ENCODE measurements around the gene OSGEP. TPM values are rescaled to one million over a fixed set of nuclear protein-coding genes. Genes with fewer than 3 reads are reported as not detected.

OSGEP gene
- total RNA-seq, 6 donors from 2014 or later: 31.7 to 58.8 (median 48.1) TPM

- no peaks in the 10 kb centered on the region for H3K27me3 ChIP-seq
- H3K36me3 ChIP-seq: no peaks in the 10 kb centered on the region
- no peak overlapping the region for H3K27ac ChIP-seq
- peaks cover 0 to 4% (median 0%) of the 10 kb centered on the region in 4 donors for H3K4me1 ChIP-seq
- TF ChIP-seq POLR2A (IDR thresholded peaks at IDR 0.05) (no peak), POLR2AphosphoS5 (IDR thresholded peaks at IDR 0.05) (no peak), EP300 (IDR thresholded peaks at IDR 0.05) (no peak)
- TF ChIP-seq, protein P1, sequence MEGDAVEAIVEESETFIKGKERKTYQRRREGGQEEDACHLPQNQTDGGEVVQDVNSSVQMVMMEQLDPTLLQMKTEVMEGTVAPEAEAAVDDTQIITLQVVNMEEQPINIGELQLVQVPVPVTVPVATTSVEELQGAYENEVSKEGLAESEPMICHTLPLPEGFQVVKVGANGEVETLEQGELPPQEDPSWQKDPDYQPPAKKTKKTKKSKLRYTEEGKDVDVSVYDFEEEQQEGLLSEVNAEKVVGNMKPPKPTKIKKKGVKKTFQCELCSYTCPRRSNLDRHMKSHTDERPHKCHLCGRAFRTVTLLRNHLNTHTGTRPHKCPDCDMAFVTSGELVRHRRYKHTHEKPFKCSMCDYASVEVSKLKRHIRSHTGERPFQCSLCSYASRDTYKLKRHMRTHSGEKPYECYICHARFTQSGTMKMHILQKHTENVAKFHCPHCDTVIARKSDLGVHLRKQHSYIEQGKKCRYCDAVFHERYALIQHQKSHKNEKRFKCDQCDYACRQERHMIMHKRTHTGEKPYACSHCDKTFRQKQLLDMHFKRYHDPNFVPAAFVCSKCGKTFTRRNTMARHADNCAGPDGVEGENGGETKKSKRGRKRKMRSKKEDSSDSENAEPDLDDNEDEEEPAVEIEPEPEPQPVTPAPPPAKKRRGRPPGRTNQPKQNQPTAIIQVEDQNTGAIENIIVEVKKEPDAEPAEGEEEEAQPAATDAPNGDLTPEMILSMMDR (IDR thresholded peaks at IDR 0.05): no peak
- WGBS, 2 donors: 50 to 59% methylated on average over 4 of the region's 4 CpGs
- DNase-seq (no peak), ATAC-seq (ENCODE audit: low FRiP score in 2 of 2) (no peak)
- H3K4me3 ChIP-seq: no peak overlapping the region
- H3K9me3 ChIP-seq: no peaks in the 10 kb centered on the region
Observed at GRCh38 chr14:20499108-20499507, 44.5 kb upstream of the OSGEP start.

DNA sequence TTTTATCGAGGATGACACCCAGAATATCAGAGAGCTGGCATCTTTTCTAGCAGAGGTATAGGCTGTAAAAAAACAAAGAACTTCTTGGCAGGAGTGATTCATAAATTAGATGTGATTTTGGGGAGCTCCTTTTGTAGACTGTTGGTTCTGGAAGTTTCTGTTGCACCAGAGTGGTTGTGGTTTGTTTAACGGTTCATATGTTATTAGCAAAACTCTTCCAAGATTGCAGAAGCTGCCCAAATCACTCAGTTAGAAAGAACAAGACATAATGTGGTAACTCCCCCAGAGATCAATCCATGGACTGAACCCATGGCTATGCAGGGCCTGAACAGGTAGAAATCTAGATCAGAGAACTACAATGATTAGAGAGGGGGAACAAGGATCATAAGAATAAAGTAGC lies 44.0 kb upstream of the OSGEP start:
- no peak for TF ChIP-seq POLR2A (IDR thresholded peaks at IDR 0.05)
- TF ChIP-seq POLR2AphosphoS5 (IDR thresholded peaks at IDR 0.05): no peak
- no peak for TF ChIP-seq EP300 (IDR thresholded peaks at IDR 0.05)
- TF ChIP-seq, protein P1 (IDR thresholded peaks at IDR 0.05): no peak
- Histone ChIP-seq H3K27ac (no peak overlapping the region), H3K36me3 (no peaks in the 10 kb centered on the region), H3K4me3 (no peak overlapping the region), H3K9me3 (no peaks in the 10 kb centered on the region), H3K4me1 (no peaks in the 10 kb centered on the region), H3K27me3 (no peaks in the 10 kb centered on the region)
- WGBS, 2 donors: 73 to 79% methylated on average over 2 of the region's 2 CpGs
- ATAC-seq (ENCODE audit: low FRiP score in 2 of 2) (no peak), DNase-seq (no peak)

GRCh38 chr14:20494935-20495766 lies 40.5 kb upstream of the OSGEP start:
- Histone ChIP-seq H3K4me1 (peaks cover 0 to 4% (median 0%) of the 10 kb centered on the region in 4 donors), H3K9me3 (no peaks in the 10 kb centered on the region), H3K36me3 (no peaks in the 10 kb centered on the region), H3K27me3 (no peaks in the 10 kb centered on the region), H3K4me3 (no peak overlapping the region), H3K27ac (no peak overlapping the region)
- ATAC-seq (ENCODE audit: low FRiP score in 2 of 2) (peak in 1 of 2 donors; percentile 39), DNase-seq (no peak)
- WGBS, 2 donors: 79 to 82% methylated on average over 8 of the region's 8 CpGs
- TF ChIP-seq EP300 (IDR thresholded peaks at IDR 0.05): no peak
- TF ChIP-seq, protein P1 (IDR thresholded peaks at IDR 0.05): no peak
- no peak for TF ChIP-seq POLR2AphosphoS5 (IDR thresholded peaks at IDR 0.05)
- no peak for TF ChIP-seq POLR2A (IDR thresholded peaks at IDR 0.05)

GRCh38 chr14:20493634-20494033 lies 39.0 kb upstream of the OSGEP start:
- Histone ChIP-seq H3K27me3 (no peaks in the 10 kb centered on the region), H3K4me3 (no peak overlapping the region), H3K36me3 (no peaks in the 10 kb centered on the region), H3K27ac (no peak overlapping the region), H3K4me1 (peaks cover 0 to 4% (median 0%) of the 10 kb centered on the region in 4 donors), H3K9me3 (no peaks in the 10 kb centered on the region)
- peak in 1 of 2 donors; percentile 40 for DNase-seq
- ATAC-seq (ENCODE audit: low FRiP score in 2 of 2): peak in 1 of 2 donors; percentile 85
- TF ChIP-seq, protein P1 (IDR thresholded peaks at IDR 0.05): no peak
- no peak for TF ChIP-seq EP300 (IDR thresholded peaks at IDR 0.05)
- TF ChIP-seq POLR2A (IDR thresholded peaks at IDR 0.05): no peak
- TF ChIP-seq POLR2AphosphoS5 (IDR thresholded peaks at IDR 0.05): no peak
- WGBS, 2 donors: 7 to 45% methylated on average over 2 of the region's 2 CpGs
